A673 (cell line): ENCODE results near the gene NPHS2. TPM values are rescaled to one million over a fixed set of nuclear protein-coding genes. Genes with fewer than 3 reads are reported as not detected.
"Not testable (repeated sequence)": the region's sequence is repeated elsewhere in the genome, so short reads cannot be mapped to it uniquely, and the experiment has no call there.

Source experiments
- BruUV-seq: library from RNA; stranded (reverse); fragments of 400-500 nt; replicated peaks from 2 replicates; lab custom pipeline; 2021; lab: Mats Ljungman, UMichigan
- CTCF ChIA-PET: fragments of 300-600 bp; sonication (Branson Sonifier 250); formaldehyde crosslinking; loops from one replicate; lab custom pipeline; 2022; ENCODE audit warnings: antibody characterized with exemption; lab: Charles Lee
- POLR2A ChIA-PET: fragments of 300-600 bp; sonication (Branson Sonifier 250); formaldehyde crosslinking; loops from one replicate; lab custom pipeline; 2022; ENCODE audit warnings: antibody characterized with exemption; ENCODE audit not compliant: low non-redundant PET; lab: Charles Lee
- DNase-seq: peaks from one replicate; pipeline ENCODE4 v3.0.0-alpha.2; 2015; ENCODE audit warnings: low spot score
- H3K27ac ChIP-seq: fragments of 200-600 bp; sonication (generic); 2 replicates; pipeline ENCODE4 v1.5.1; 2016; ENCODE audit warnings: mixed run types, low read depth, mild to moderate bottlenecking, mixed read lengths, antibody characterized with exemption, low read length; ENCODE audit not compliant: poor library complexity, severe bottlenecking
- H3K27me3 ChIP-seq: fragments of 200-600 bp; sonication (generic); replicated peaks from 2 replicates; pipeline ENCODE4 v1.6.1; 2017; ENCODE audit warnings: mixed run types, low read depth, mild to moderate bottlenecking, mixed read lengths, antibody characterized with exemption, low read length; ENCODE audit not compliant: insufficient read depth, poor library complexity
- H3K36me3 ChIP-seq: fragments of 200-600 bp; sonication (generic); 2 replicates; pipeline ENCODE4 v1.6.1; 2016; ENCODE audit warnings: mixed run types, mild to moderate bottlenecking, mixed read lengths, antibody characterized with exemption, low read length; ENCODE audit not compliant: insufficient read depth, poor library complexity, severe bottlenecking
- H3K4me1 ChIP-seq: fragments of 200-600 bp; sonication (generic); 2 replicates; pipeline ENCODE4 v1.6.1; 2017; ENCODE audit warnings: mixed run types, mild to moderate bottlenecking, mixed read lengths, antibody characterized with exemption, low read length; ENCODE audit not compliant: insufficient read depth, poor library complexity, severe bottlenecking
- H3K4me3 ChIP-seq: fragments of 200-600 bp; sonication (generic); 2 replicates; pipeline ENCODE4 v1.5.1; 2016; ENCODE audit warnings: low read depth, mixed run types, mild to moderate bottlenecking, mixed read lengths, low read length; ENCODE audit not compliant: poor library complexity, severe bottlenecking
- H3K9me3 ChIP-seq: fragments of 200-600 bp; sonication (generic); 2 replicates; pipeline ENCODE4 v1.6.1; 2016; ENCODE audit warnings: mixed run types, low read depth, mild to moderate bottlenecking, mixed read lengths, antibody characterized with exemption, low read length; ENCODE audit not compliant: poor library complexity, severe bottlenecking
- EZH2 ChIP-seq: fragments of 200-600 bp; sonication (generic); IDR thresholded peaks from 2 replicates; pipeline ENCODE4 v1.6.1; 2017; ENCODE audit warnings: borderline replicate concordance, low read depth, mild to moderate bottlenecking, mixed read lengths, antibody characterized with exemption, low read length; ENCODE audit not compliant: poor library complexity, severe bottlenecking
- intact Hi-C: fragments of 100-400 bp; cut with micrococcal nuclease; formaldehyde crosslinking; loops from one replicate; pipeline ENCODE4 v1.10.0; 2022; ENCODE audit not compliant: unreplicated experiment
- total RNA-seq: library from RNA; stranded (reverse); gene quantifications from 2 replicates; pipeline ENCODE4 v1.2.3, GENCODE V29; 2021
- TF ChIP-seq, protein P1 (sequence below): fragments of 300-800, 200-600 bp; sonication (generic); conservative IDR thresholded peaks from 2 replicates; pipeline ENCODE4 v1.5.1; 2017; ENCODE audit warnings: low read depth, mild to moderate bottlenecking, antibody characterized with exemption, low read length, moderate library complexity, mixed read lengths

The NPHS2 gene
- total RNA-seq, 1 experiment from 2014 or later = not detected

DNA sequence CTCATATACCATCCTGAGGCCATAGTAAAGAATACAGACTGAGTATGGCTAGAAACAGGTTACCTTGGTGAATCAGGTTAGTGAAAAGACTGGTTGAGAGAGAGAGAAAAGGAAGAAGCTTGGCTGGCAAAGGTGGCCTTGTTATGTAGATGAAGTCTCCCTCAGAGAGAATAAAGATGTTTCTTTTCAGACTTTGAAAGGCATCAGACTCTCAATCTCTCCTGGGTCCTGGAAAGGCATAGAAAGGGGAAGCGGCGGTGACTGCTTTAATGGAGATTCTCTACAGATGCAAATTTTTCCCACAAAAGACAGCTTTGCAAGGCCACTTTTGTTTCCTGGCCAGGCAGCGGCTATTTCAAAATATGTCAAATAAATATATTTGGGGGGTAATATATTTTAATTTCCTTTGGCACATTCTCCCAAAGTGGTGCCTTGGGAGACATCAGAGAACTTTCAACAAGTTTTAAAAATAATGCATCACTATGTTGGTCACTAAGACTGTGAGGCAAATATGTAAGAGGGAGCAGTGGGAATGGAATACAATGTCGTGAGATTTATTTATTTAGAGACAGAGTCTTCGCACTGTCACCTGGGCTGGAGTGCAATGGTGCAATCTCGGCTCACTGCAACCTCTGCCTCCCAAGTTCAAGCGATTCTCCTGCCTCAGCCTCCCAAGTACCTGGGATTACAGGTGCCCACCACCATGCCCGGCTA is 46.1 kb downstream of the NPHS2 start:
- BruUV-seq = no TSS peak
- intact Hi-C loops = no loop called here
- Histone ChIP-seq H3K9me3 (no peaks in the 10 kb centered on the region), H3K4me1 (no peaks in the 10 kb centered on the region), H3K27ac (no peak overlapping the region), H3K36me3 (no peaks in the 10 kb centered on the region), H3K27me3 (peaks cover 10% of the 10 kb centered on the region), H3K4me3 (no peak overlapping the region)
- TF ChIP-seq, protein P1, sequence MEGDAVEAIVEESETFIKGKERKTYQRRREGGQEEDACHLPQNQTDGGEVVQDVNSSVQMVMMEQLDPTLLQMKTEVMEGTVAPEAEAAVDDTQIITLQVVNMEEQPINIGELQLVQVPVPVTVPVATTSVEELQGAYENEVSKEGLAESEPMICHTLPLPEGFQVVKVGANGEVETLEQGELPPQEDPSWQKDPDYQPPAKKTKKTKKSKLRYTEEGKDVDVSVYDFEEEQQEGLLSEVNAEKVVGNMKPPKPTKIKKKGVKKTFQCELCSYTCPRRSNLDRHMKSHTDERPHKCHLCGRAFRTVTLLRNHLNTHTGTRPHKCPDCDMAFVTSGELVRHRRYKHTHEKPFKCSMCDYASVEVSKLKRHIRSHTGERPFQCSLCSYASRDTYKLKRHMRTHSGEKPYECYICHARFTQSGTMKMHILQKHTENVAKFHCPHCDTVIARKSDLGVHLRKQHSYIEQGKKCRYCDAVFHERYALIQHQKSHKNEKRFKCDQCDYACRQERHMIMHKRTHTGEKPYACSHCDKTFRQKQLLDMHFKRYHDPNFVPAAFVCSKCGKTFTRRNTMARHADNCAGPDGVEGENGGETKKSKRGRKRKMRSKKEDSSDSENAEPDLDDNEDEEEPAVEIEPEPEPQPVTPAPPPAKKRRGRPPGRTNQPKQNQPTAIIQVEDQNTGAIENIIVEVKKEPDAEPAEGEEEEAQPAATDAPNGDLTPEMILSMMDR = no peak
- TF ChIP-seq EZH2 = no peak
- POLR2A ChIA-PET = no interaction called here
- CTCF ChIA-PET = no interaction called here
- DNase-seq = no peak

- H3K4me3 ChIP-seq, BruUV-seq, CTCF ChIA-PET, DNase-seq, H3K36me3 ChIP-seq, H3K27ac ChIP-seq, POLR2A ChIA-PET, intact Hi-C loops, H3K4me1 ChIP-seq, H3K9me3 ChIP-seq: not testable (repeated sequence)
- H3K27me3 ChIP-seq = peaks cover 15% of the 10 kb centered on the region
These were observed 57.2 kb downstream of the NPHS2 start for GRCh38 chr1:179518544-179518943.

DNA sequence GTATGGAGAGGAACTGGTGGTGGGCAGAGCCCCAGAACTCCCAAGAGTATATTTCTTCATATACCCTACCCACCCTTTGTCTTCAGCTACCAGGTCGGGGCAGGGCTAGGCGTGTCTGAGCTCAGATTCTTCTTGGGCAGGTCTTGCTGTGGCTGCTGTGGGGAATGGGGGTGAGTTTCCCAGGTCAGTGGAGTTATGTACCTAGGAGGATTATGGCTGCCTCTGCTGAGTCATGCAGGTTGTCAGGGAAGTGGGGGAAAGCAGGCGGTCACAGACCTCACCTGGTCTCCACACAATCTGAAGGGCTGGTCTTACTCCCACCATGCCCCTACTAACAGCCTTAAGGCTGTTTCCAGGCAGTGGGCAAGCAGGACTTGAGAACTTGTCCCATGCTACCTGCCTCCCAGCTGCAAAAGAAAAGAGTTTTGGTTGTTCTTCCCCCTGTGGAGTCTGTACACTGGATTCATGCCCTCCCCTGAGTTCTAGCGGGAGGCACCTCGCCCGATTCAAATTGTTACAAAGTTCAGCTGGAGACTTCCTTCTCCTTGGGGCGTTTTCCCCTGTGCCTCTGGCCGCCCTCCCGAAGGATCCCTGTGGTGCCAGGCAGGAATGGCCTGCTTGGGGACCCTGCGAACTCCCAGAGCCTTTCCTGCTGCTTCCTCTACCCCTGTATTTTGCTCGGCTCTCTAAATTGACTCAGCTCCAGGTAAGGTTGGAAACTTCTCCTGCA is 58.6 kb downstream of the NPHS2 start:
- Histone ChIP-seq H3K9me3 (no peaks in the 10 kb centered on the region), H3K27me3 (peaks cover 13% of the 10 kb centered on the region), H3K36me3 (no peaks in the 10 kb centered on the region), H3K27ac (no peak overlapping the region), H3K4me1 (no peaks in the 10 kb centered on the region), H3K4me3 (no peak overlapping the region)
- DNase-seq = no peak
- intact Hi-C loops = no loop called here
- ChIA-PET CTCF (no interaction called here), POLR2A (no interaction called here)
- TF ChIP-seq, protein P1 = no peak
- no peak for TF ChIP-seq EZH2
- BruUV-seq = no TSS peak
